GM12878 (cell line): ENCODE measurements around the gene SRC. TPM values are rescaled to one million over a fixed set of nuclear protein-coding genes. Genes with fewer than 3 reads are reported as not detected.

Experiments
- BMI1 ChIP-seq: fragments of 450-650 bp; IDR thresholded peaks from 2 replicates; pipeline ENCODE4 v1.6.1; 2016; ENCODE audit warnings: mild to moderate bottlenecking, moderate library complexity, borderline replicate concordance
- CTCF ChIP-seq, 3 experiments: IDR thresholded peaks in 2 of 3; conservative IDR thresholded peaks in 1 of 3; 2 replicates each; pipeline ENCODE4 v1.5.1; 2011; ENCODE audit warnings: low read depth in 3 of 3, low read length in 3 of 3, mild to moderate bottlenecking in 3 of 3, control low read depth in 2 of 3, moderate library complexity in 2 of 3, inconsistent platforms in 1 of 3, mixed read lengths in 1 of 3; ENCODE audit not compliant: control insufficient read depth in 2 of 3, insufficient read depth in 1 of 3; ENCODE audit errors: extremely low read depth in 1 of 3
- CUX1 ChIP-seq: IDR thresholded peaks from 2 replicates; pipeline ENCODE4 v1.6.1; 2012; ENCODE audit warnings: improper control_type of control experiment, low read depth, low read length; ENCODE audit not compliant: insufficient replicate concordance
- E2F8 ChIP-seq: fragments of 450-650 bp; IDR thresholded peaks from 2 replicates; pipeline ENCODE4 v1.6.1; 2018; ENCODE audit warnings: mild to moderate bottlenecking, low read depth, moderate library complexity; ENCODE audit not compliant: partially characterized antibody
- FOS ChIP-seq: IDR thresholded peaks from 3 replicates; pipeline ENCODE4 v1.6.1; 2011; ENCODE audit warnings: borderline replicate concordance; ENCODE audit not compliant: insufficient read length; ENCODE audit errors: extremely low read depth
- MEF2B ChIP-seq: fragments of 450-650 bp; IDR thresholded peaks from 2 replicates; pipeline ENCODE4 v1.6.1; 2018; ENCODE audit warnings: mild to moderate bottlenecking, moderate library complexity; ENCODE audit not compliant: partially characterized antibody, poor library complexity, severe bottlenecking
- NFYB ChIP-seq: IDR thresholded peaks from 2 replicates; pipeline ENCODE4 v1.6.1; 2011; ENCODE audit warnings: low read depth, mild to moderate bottlenecking, low read length, improper control_type of control experiment, moderate library complexity; ENCODE audit not compliant: insufficient read depth
- RELA ChIP-seq: fragments of 450-650 bp; IDR thresholded peaks from 2 replicates; pipeline ENCODE4 v1.8.0; 2014; ENCODE audit warnings: borderline replicate concordance; ENCODE audit not compliant: partially characterized antibody
- REST ChIP-seq: IDR thresholded peaks from 2 replicates; pipeline ENCODE4 v1.6.1; 2012; ENCODE audit warnings: mild to moderate bottlenecking, low read depth, low read length
- SMC3 ChIP-seq: IDR thresholded peaks from 2 replicates; pipeline ENCODE4 v1.6.1; 2011; ENCODE audit warnings: low read length, improper control_type of control experiment, borderline replicate concordance
- SRF ChIP-seq, 2 experiments: IDR thresholded peaks; 2 replicates each; pipeline ENCODE4 v1.6.1; 2011; ENCODE audit warnings: low read depth in 2 of 2, low read length in 2 of 2, mild to moderate bottlenecking in 1 of 2, moderate library complexity in 1 of 2
- SUZ12 ChIP-seq: fragments of 200-600 bp; sonication (generic); IDR thresholded peaks from one replicate; pipeline ENCODE4 v1.6.1; 2018; ENCODE audit warnings: antibody characterized with exemption, mild to moderate bottlenecking; ENCODE audit not compliant: unreplicated experiment
- TCF12 ChIP-seq: IDR thresholded peaks from 2 replicates; pipeline ENCODE4 v1.6.1; 2011; ENCODE audit warnings: low read depth, mild to moderate bottlenecking, low read length
- ZNF274 ChIP-seq: IDR thresholded peaks from one replicate; pipeline ENCODE4 v1.8.0; 2011; ENCODE audit not compliant: insufficient read length, insufficient read depth
- polyA plus RNA-seq, 11 experiments: library from polyadenylated mRNA; depleted of rRNA in 4 of 11; unstranded in 6 of 11; stranded (reverse) in 5 of 11; fragments of >200 nt; fragmentation: Nextera tagmentation in 4 of 11; fragmentation: Illumina TruSeq in 1 of 11; extraction: Ambion mirVana in 4 of 11; extraction: Trizol in 1 of 11; gene quantifications; 1 replicate in 1 of 11; 2 replicates in 10 of 11; pipeline versions ENCODE4 v1.2.1 to v1.2.3, GENCODE V29; 2011 to 2016; ENCODE audit warnings: inconsistent platforms in 2 of 11, missing spikeins in 2 of 11, low read depth in 1 of 11
- total RNA-seq, 4 experiments: library from RNA; depleted of rRNA in 3 of 4; stranded (reverse); fragments of >200 nt in 3 of 4; fragmentation: Illumina TruSeq in 1 of 4; extraction: Trizol in 1 of 4; gene quantifications; 2 replicates each; pipeline versions ENCODE4 v1.2.1 to v1.2.3, GENCODE V29; 2013 to 2021

Gene SRC
- total and polyA plus RNA-seq, 10 of the 15 experiments (the other 5 are each of a cell fraction or from before 2014, with no cell fraction given): 0.60 to 71.3 (median 27.2) TPM

- TF ChIP-seq CUX1 (no peak), ZNF274 (no peak), E2F8 (no peak), NFYB (no peak), TCF12 (0 out of 2 replicates have a peak, but pooled peaks have one; percentile 34), SRF (IDR thresholded peaks at IDR 0.05; ENCODE audit: low read depth in 2 of 2, low read length in 2 of 2) (no peak), SUZ12 (no peak), FOS (no peak), MEF2B (no peak), CTCF (IDR thresholded peaks at IDR 0.05 in 2 of 3, conservative IDR thresholded peaks at IDR 0.05 in 1 of 3; ENCODE audit: control insufficient read depth in 2 of 3, extremely low read depth in 1 of 3, insufficient read depth in 1 of 3, low read depth in 3 of 3, low read length in 3 of 3) (no peak), BMI1 (no peak), RELA (no peak), REST (no peak), SMC3 (no peak)
These were observed 11.8 kb downstream of the SRC start (continued) for GRCh38 chr20:37357481-37358365.
